Stimulated activated CD4-positive, alpha-beta T cell treated with anti-CD3 and anti-CD28 coated beads, Interleukin-4, amount 100 ng/mL, for 1 hour (primary cell): ENCODE measurements around the gene CREB5.

Source experiments
- DNase-seq: peaks from one replicate; pipeline ENCODE4 v3.0.0-alpha.2; 2020

Gene CREB5

GRCh38 chr7:28481091-28481926, 69.0 kb downstream of the CREB5 start:
- DNase-seq: no peak

- no peak for DNase-seq
Measured at GRCh38 chr7:28483112-28483511, 70.8 kb downstream of the CREB5 start.

GRCh38 chr7:28483908-28484605, 71.7 kb downstream of the CREB5 start:
- DNase-seq: no peak

- no peak for DNase-seq
Measured at GRCh38 chr7:28484606-28484935, 72.3 kb downstream of the CREB5 start.

- DNase-seq: no peak
Measured at GRCh38 chr7:28487487-28487886, 75.2 kb downstream of the CREB5 start.

- DNase-seq: no peak
Measured at GRCh38 chr7:28488061-28488791, 75.9 kb downstream of the CREB5 start.

- DNase-seq: no peak
Measured at GRCh38 chr7:28490831-28491230, 78.5 kb downstream of the CREB5 start.

GRCh38 chr7:28493477-28493876, 81.2 kb downstream of the CREB5 start:
- no peak for DNase-seq

GRCh38 chr7:28497009-28497408, 84.7 kb downstream of the CREB5 start:
- no peak for DNase-seq

- no peak for DNase-seq
Measured at GRCh38 chr7:28498636-28499035, 86.3 kb downstream of the CREB5 start.

GRCh38 chr7:28500138-28500537, 87.8 kb downstream of the CREB5 start:
- DNase-seq: no peak

- no peak for DNase-seq
Measured at GRCh38 chr7:28502408-28502807, 90.1 kb downstream of the CREB5 start.

GRCh38 chr7:28503396-28503795, 91.1 kb downstream of the CREB5 start:
- DNase-seq: no peak

- DNase-seq: no peak
Measured at GRCh38 chr7:28505014-28505413, 92.7 kb downstream of the CREB5 start.

GRCh38 chr7:28505867-28506266, 93.5 kb downstream of the CREB5 start:
- DNase-seq: no peak

- no peak for DNase-seq
Measured at GRCh38 chr7:28507525-28508282, 95.4 kb downstream of the CREB5 start.

GRCh38 chr7:28509251-28510025, 97.1 kb downstream of the CREB5 start:
- DNase-seq: no peak

GRCh38 chr7:28510026-28510369, 97.7 kb downstream of the CREB5 start:
- no peak for DNase-seq

GRCh38 chr7:28512668-28513440, 100.5 kb downstream of the CREB5 start:
- no peak for DNase-seq

- no peak for DNase-seq
Measured at GRCh38 chr7:28516390-28517172, 104.3 kb downstream of the CREB5 start.

GRCh38 chr7:28517206-28517605, 104.9 kb downstream of the CREB5 start:
- DNase-seq: no peak
